GM21390 (cell line): ENCODE measurements around the gene PLEKHA4.
"Not testable (repeated sequence)": the region's sequence is repeated elsewhere in the genome, so short reads cannot be mapped to it uniquely, and the experiment has no call there.

ENCODE experiments used
- ATAC-seq: cut with Tn5 transposase; IDR thresholded peaks from one replicate; pipeline ENCODE4 v1.9.1; 2021; ENCODE audit not compliant: unreplicated experiment

Gene PLEKHA4

GRCh38 chr19:48867746-48868113 lies 687 bp downstream of the PLEKHA4 start:
- no peak for ATAC-seq

GRCh38 chr19:48867123-48867745 lies 1.2 kb downstream of the PLEKHA4 start:
- ATAC-seq = no peak

- ATAC-seq = no peak
Measured at GRCh38 chr19:48866692-48867091, 1.7 kb downstream of the PLEKHA4 start.

- ATAC-seq = no peak
Measured at GRCh38 chr19:48862827-48863226, 5.6 kb downstream of the PLEKHA4 start.

- ATAC-seq = no peak
Measured at GRCh38 chr19:48861313-48861712, 7.1 kb downstream of the PLEKHA4 start.

- ATAC-seq = peak; percentile 54
Measured at GRCh38 chr19:48859711-48860572, 8.5 kb downstream of the PLEKHA4 start.

- ATAC-seq = no peak
Measured at GRCh38 chr19:48858984-48859710, 9.3 kb downstream of the PLEKHA4 start.

GRCh38 chr19:48856921-48857320 lies 11.5 kb downstream of the PLEKHA4 start:
- no peak for ATAC-seq

GRCh38 chr19:48854103-48854502 lies 14.3 kb downstream of the PLEKHA4 start:
- no peak for ATAC-seq

- no peak for ATAC-seq
Measured at GRCh38 chr19:48853483-48853882, 14.9 kb downstream of the PLEKHA4 start.

- no peak for ATAC-seq
Measured at GRCh38 chr19:48852292-48852691, 16.1 kb downstream of the PLEKHA4 start.

GRCh38 chr19:48846659-48847058 lies 21.8 kb downstream of the PLEKHA4 start:
- ATAC-seq = not testable (repeated sequence)

- no peak for ATAC-seq
Measured at GRCh38 chr19:48845384-48845783, 23.0 kb downstream of the PLEKHA4 start.

GRCh38 chr19:48844472-48844871 lies 23.9 kb downstream of the PLEKHA4 start:
- ATAC-seq = no peak

GRCh38 chr19:48842789-48843162 lies 25.6 kb downstream of the PLEKHA4 start:
- ATAC-seq = no peak

GRCh38 chr19:48841571-48841970 lies 26.8 kb downstream of the PLEKHA4 start:
- no peak for ATAC-seq

GRCh38 chr19:48841047-48841446 lies 27.4 kb downstream of the PLEKHA4 start:
- ATAC-seq = no peak

- ATAC-seq = no peak
Measured at GRCh38 chr19:48837687-48838086, 30.7 kb downstream of the PLEKHA4 start.

GRCh38 chr19:48837051-48837524 lies 31.3 kb downstream of the PLEKHA4 start:
- ATAC-seq = no peak

GRCh38 chr19:48836089-48837017 lies 32.1 kb downstream of the PLEKHA4 start, which contains the start of gene HSD17B14:
Gene HSD17B14 (minus strand): TSS chr19:48836491. CDS start chr19:48836411, 80 bp downstream.
- ATAC-seq = no peak

GRCh38 chr19:48835734-48836088 lies 32.7 kb downstream of the PLEKHA4 start:
- ATAC-seq = no peak
